ENCODE data around the gene NIN. TPM values are rescaled to one million over a fixed set of nuclear protein-coding genes. Genes with fewer than 3 reads are reported as not detected.

The NIN gene
- total RNA-seq, 1 experiment from 2014 or later, result 7.1 TPM

GRCh38 chr14:50846226-50846880, 15.4 kb upstream of the NIN start:
- Histone ChIP-seq H3K27me3 (no peaks in the 10 kb centered on the region), H3K36me3 (no peaks in the 10 kb centered on the region), H3K4me3 (no peak overlapping the region), H3K9me3 (no peaks in the 10 kb centered on the region)
- DNase-seq, result peak; percentile 6

GRCh38 chr14:50845166-50845565, 14.2 kb upstream of the NIN start:
- Histone ChIP-seq H3K9me3 (no peaks in the 10 kb centered on the region), H3K4me3 (no peak overlapping the region), H3K36me3 (no peaks in the 10 kb centered on the region), H3K27me3 (no peaks in the 10 kb centered on the region)
- no peak for DNase-seq

GRCh38 chr14:50844391-50844790, 13.4 kb upstream of the NIN start:
- Histone ChIP-seq H3K4me3 (no peak overlapping the region), H3K9me3 (no peaks in the 10 kb centered on the region), H3K27me3 (no peaks in the 10 kb centered on the region), H3K36me3 (no peaks in the 10 kb centered on the region)
- no peak for DNase-seq

GRCh38 chr14:50839691-50840090, 8.7 kb upstream of the NIN start:
- Histone ChIP-seq H3K9me3 (no peaks in the 10 kb centered on the region), H3K36me3 (no peaks in the 10 kb centered on the region), H3K27me3 (no peaks in the 10 kb centered on the region), H3K4me3 (no peak overlapping the region)
- no peak for DNase-seq

GRCh38 chr14:50839048-50839447, 8.1 kb upstream of the NIN start:
- Histone ChIP-seq H3K4me3 (no peak overlapping the region), H3K36me3 (no peaks in the 10 kb centered on the region), H3K9me3 (no peaks in the 10 kb centered on the region), H3K27me3 (no peaks in the 10 kb centered on the region)
- no peak for DNase-seq

GRCh38 chr14:50837850-50838470, 7.0 kb upstream of the NIN start:
- DNase-seq, result no peak
- no peak overlapping the region for H3K4me3 ChIP-seq
- H3K36me3 ChIP-seq, result no peaks in the 10 kb centered on the region
- H3K9me3 ChIP-seq, result no peaks in the 10 kb centered on the region
- no peaks in the 10 kb centered on the region for H3K27me3 ChIP-seq

GRCh38 chr14:50837271-50837670, 6.3 kb upstream of the NIN start:
- Histone ChIP-seq H3K9me3 (no peaks in the 10 kb centered on the region), H3K4me3 (no peak overlapping the region), H3K27me3 (no peaks in the 10 kb centered on the region), H3K36me3 (no peaks in the 10 kb centered on the region)
- no peak for DNase-seq

- DNase-seq, result peak; percentile 15
- Histone ChIP-seq H3K36me3 (no peaks in the 10 kb centered on the region), H3K27me3 (no peaks in the 10 kb centered on the region), H3K4me3 (no peak overlapping the region), H3K9me3 (no peaks in the 10 kb centered on the region)
These were observed 5.6 kb upstream of the NIN start for GRCh38 chr14:50836515-50836914.

GRCh38 chr14:50835280-50835679, 4.3 kb upstream of the NIN start:
- H3K27me3 ChIP-seq, result no peaks in the 10 kb centered on the region
- no peaks in the 10 kb centered on the region for H3K36me3 ChIP-seq
- H3K4me3 ChIP-seq, result no peak overlapping the region
- DNase-seq, result peak; percentile 10
- H3K9me3 ChIP-seq, result no peaks in the 10 kb centered on the region

GRCh38 chr14:50834802-50835276, 3.9 kb upstream of the NIN start:
- Histone ChIP-seq H3K36me3 (no peaks in the 10 kb centered on the region), H3K4me3 (no peak overlapping the region), H3K27me3 (no peaks in the 10 kb centered on the region), H3K9me3 (no peaks in the 10 kb centered on the region)
- no peak for DNase-seq

- DNase-seq, result no peak
- no peaks in the 10 kb centered on the region for H3K9me3 ChIP-seq
- no peaks in the 10 kb centered on the region for H3K36me3 ChIP-seq
- H3K4me3 ChIP-seq, result no peak overlapping the region
- no peaks in the 10 kb centered on the region for H3K27me3 ChIP-seq
These were observed 2.1 kb upstream of the NIN start for GRCh38 chr14:50832935-50833630.

GRCh38 chr14:50831726-50832168, 785 bp upstream of the NIN start:
- peak overlapping the region; percentile 67 for H3K4me3 ChIP-seq
- no peaks in the 10 kb centered on the region for H3K9me3 ChIP-seq
- peak; percentile 4 for DNase-seq
- H3K36me3 ChIP-seq, result no peaks in the 10 kb centered on the region
- H3K27me3 ChIP-seq, result no peaks in the 10 kb centered on the region

- H3K36me3 ChIP-seq, result no peaks in the 10 kb centered on the region
- peak overlapping the region; percentile 60 for H3K4me3 ChIP-seq
- peak; percentile 37 for DNase-seq
- H3K27me3 ChIP-seq, result no peaks in the 10 kb centered on the region
- H3K9me3 ChIP-seq, result no peaks in the 10 kb centered on the region
These were observed 674 bp downstream of the NIN start for GRCh38 chr14:50830044-50830931.

- no peak for DNase-seq
- Histone ChIP-seq H3K27me3 (no peaks in the 10 kb centered on the region), H3K9me3 (no peaks in the 10 kb centered on the region), H3K36me3 (no peaks in the 10 kb centered on the region), H3K4me3 (peak overlapping the region; percentile 60)
These were observed 1.4 kb downstream of the NIN start for GRCh38 chr14:50829489-50830043.

GRCh38 chr14:50828721-50829488, 2.1 kb downstream of the NIN start:
- Histone ChIP-seq H3K9me3 (no peaks in the 10 kb centered on the region), H3K36me3 (no peaks in the 10 kb centered on the region), H3K4me3 (no peak overlapping the region), H3K27me3 (no peaks in the 10 kb centered on the region)
- no peak for DNase-seq

GRCh38 chr14:50826681-50827080, 4.3 kb downstream of the NIN start:
- H3K36me3 ChIP-seq, result no peaks in the 10 kb centered on the region

More at GRCh38 chr14:50826681-50827080, 4.3 kb downstream of the NIN start:
- Histone ChIP-seq H3K27me3 (no peaks in the 10 kb centered on the region), H3K9me3 (no peaks in the 10 kb centered on the region), H3K4me3 (no peak overlapping the region)
- no peak for DNase-seq

All from MG63 (cell line).